LNCAP (cell line): Measurements from ENCODE around the gene NECAB2.

Experiments used
- CTCF ChIP-seq: fragments of 450-650 bp; IDR thresholded peaks from 2 replicates; pipeline ENCODE4 v1.5.1; 2017; ENCODE audit warnings: mild to moderate bottlenecking

Gene NECAB2

GRCh38 chr16:83981799-83982198, 13.8 kb downstream of the NECAB2 start:
- no peak for TF ChIP-seq CTCF

- no peak for TF ChIP-seq CTCF
Observed at GRCh38 chr16:83983491-83983890, 15.4 kb downstream of the NECAB2 start.

GRCh38 chr16:83989300-83989699, 21.3 kb downstream of the NECAB2 start:
- TF ChIP-seq CTCF: no peak

GRCh38 chr16:83990492-83990891, 22.4 kb downstream of the NECAB2 start:
- no peak for TF ChIP-seq CTCF

GRCh38 chr16:83992624-83993023, 24.6 kb downstream of the NECAB2 start:
- TF ChIP-seq CTCF: no peak

GRCh38 chr16:83994087-83994486, 26.0 kb downstream of the NECAB2 start:
- no peak for TF ChIP-seq CTCF

- no peak for TF ChIP-seq CTCF
Observed at GRCh38 chr16:83994703-83995102, 26.7 kb downstream of the NECAB2 start.

- TF ChIP-seq CTCF: no peak
Observed at GRCh38 chr16:83995754-83996153, 27.7 kb downstream of the NECAB2 start.
